T-helper 2 cell treated with Interferon-gamma antibody and Interleukin-4, amounts not matched to agents 5 μg/mL and 100 μg/mL, for 36 hours (primary cell): Measurements from ENCODE around the gene PPEF2.

Experiments used
- DNase-seq: peaks from one replicate; pipeline ENCODE4 v3.0.0; 2021; ENCODE audit warnings: low spot score
- H3K27ac Mint-ChIP-seq: one replicate; pipeline ENCODE4 v1.8.0; 2021; ENCODE audit warnings: mild to moderate bottlenecking, mixed read lengths
- H3K27me3 Mint-ChIP-seq: one replicate; pipeline ENCODE4 v1.8.0; 2021; ENCODE audit warnings: low read depth, mixed read lengths
- H3K36me3 Mint-ChIP-seq: one replicate; pipeline ENCODE4 v1.8.0; 2021; ENCODE audit warnings: low read depth, mixed read lengths
- H3K4me1 Mint-ChIP-seq: one replicate; pipeline ENCODE4 v1.8.0; 2021; ENCODE audit warnings: low read depth, mixed read lengths
- H3K4me3 Mint-ChIP-seq: one replicate; pipeline ENCODE4 v1.8.0; 2022; ENCODE audit warnings: mild to moderate bottlenecking, moderate library complexity, mixed read lengths
- H3K9me3 Mint-ChIP-seq: one replicate; pipeline ENCODE4 v1.8.0; 2021; ENCODE audit warnings: mixed read lengths

The PPEF2 gene

DNA sequence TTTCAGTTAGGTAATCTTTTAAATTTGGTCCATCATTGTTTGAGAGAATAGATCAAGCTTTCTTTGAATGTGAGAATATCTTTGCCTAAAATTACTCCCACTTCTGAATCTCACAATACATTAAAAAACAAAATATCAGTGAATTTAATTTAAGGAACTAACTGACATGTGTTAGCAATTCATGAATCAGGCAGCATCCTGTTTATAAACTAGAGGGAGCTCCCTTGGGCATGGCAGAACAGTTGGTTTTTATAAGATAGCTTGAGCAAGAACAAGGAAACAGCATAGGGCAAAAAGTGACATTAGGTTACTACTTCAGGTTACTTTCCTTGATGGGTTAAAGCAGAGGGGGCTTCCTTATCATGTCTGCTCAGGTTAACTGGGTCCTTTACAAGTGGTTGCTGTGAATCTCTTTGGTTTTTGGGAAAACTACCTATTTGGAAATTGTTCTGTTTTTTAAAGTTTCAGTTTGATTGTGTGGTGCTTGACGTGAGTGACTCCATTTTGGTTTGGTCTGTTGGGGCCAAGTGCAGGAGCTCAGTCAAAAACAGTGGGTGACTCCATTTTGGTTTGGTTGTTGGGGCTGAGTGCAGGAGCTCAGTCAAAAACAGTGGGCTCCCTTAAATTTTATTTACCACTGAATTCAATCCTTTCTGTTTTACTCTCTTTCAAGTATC lies 68.0 kb downstream of the PPEF2 start:
- Mint-ChIP-seq H3K9me3 (no peaks in the 10 kb centered on the region), H3K4me3 (no peak overlapping the region), H3K36me3 (no peaks in the 10 kb centered on the region), H3K27me3 (no peaks in the 10 kb centered on the region), H3K4me1 (no peaks in the 10 kb centered on the region), H3K27ac (no peak overlapping the region)
- DNase-seq, result no peak

DNA sequence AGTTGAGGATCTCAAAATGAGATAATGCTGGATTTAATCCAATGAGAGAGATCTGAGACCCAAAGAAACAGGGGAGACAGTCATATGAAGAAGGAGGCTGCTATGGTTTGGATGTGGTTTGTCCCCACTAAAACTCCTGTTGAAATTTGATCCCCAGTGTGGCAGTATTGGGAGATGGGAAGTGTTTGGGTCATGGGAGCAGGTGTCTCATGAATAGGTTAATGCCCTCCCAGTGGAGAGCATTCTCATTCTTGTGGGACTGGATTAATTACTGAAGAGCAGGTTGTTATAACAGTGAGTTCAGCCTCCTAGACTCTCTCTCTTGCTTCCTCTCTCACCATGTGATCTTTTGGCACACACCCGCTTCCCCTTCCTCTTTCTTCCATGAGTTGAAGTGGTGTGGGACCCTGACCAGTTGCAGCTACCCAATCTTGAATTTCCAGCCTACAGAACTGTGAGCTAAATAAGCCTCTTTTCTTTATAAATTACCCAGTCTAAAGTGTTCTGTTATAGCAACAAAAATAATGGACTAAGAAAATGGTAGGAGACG lies 70.3 kb downstream of the PPEF2 start:
- Mint-ChIP-seq H3K36me3 (no peaks in the 10 kb centered on the region), H3K27ac (no peak overlapping the region), H3K9me3 (no peaks in the 10 kb centered on the region), H3K4me1 (no peaks in the 10 kb centered on the region), H3K27me3 (peaks cover 5% of the 10 kb centered on the region), H3K4me3 (no peak overlapping the region)
- DNase-seq, result no peak

DNA sequence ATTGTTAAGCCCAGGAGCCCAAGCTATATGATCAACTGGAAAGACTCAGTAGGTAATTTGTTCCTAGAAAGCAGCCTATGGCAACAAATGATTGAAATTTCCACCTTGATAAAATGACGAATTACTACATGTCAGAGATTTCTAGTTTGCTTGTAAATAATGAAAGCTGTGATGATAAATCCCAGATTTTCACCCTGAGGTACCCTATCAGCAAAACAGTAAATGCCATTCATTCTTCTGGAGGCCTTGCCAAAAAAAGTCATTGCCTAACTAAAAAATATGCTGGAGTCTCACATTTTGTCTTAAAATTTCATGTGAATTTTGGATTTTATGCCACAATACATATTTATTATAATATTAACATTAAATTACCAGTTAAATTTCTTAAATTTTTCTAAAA lies 71.3 kb downstream of the PPEF2 start:
- no peaks in the 10 kb centered on the region for H3K4me1 Mint-ChIP-seq
- peaks cover 5% of the 10 kb centered on the region for H3K27me3 Mint-ChIP-seq
- no peaks in the 10 kb centered on the region for H3K9me3 Mint-ChIP-seq
- no peak overlapping the region for H3K4me3 Mint-ChIP-seq
- no peak for DNase-seq
- no peak overlapping the region for H3K27ac Mint-ChIP-seq
- H3K36me3 Mint-ChIP-seq, result no peaks in the 10 kb centered on the region

DNA sequence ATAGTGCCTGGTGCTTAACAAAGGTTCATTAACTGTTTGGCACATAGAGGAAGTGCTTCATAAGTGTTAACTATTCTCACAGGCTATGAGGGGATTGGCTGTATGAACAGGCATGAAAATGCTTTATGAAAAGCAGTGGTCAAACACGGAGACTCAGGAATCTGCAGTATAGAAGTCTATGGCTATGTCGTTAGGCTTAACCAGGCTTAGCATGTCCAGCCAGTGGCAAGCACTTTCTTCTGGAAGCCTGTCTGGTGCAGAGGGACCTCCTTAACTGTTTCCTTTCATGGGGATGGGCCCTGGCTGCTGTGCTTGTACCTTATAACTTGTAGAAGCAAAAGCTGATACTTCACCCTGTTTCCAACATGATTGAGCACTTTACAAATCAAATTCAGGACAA lies 78.4 kb downstream of the PPEF2 start:
- Mint-ChIP-seq H3K27me3 (peaks cover 3% of the 10 kb centered on the region), H3K4me1 (no peaks in the 10 kb centered on the region), H3K36me3 (no peaks in the 10 kb centered on the region), H3K9me3 (no peaks in the 10 kb centered on the region), H3K4me3 (no peak overlapping the region), H3K27ac (no peak overlapping the region)
- DNase-seq, result no peak

DNA sequence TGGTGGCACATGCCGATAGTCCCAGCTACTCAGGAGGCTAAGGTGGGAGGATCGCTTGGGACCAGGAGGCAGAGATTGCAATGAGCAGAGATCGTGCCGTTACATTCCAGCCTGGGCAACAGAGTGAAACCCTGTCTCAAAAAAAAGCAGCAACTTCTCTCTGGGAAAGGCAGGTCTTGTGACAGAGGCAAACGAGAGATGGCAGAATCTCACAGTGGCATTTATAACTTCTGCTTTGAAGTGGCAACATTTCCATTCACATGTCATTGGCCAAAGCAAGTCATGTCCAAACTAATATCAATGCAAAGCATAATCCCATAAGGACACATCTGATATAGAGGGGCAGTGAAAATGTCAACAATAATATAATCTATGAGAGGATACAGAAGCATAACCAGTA lies 79.8 kb downstream of the PPEF2 start:
- H3K27ac Mint-ChIP-seq, result no peak overlapping the region
- DNase-seq, result no peak
- H3K4me1 Mint-ChIP-seq, result no peaks in the 10 kb centered on the region
- no peaks in the 10 kb centered on the region for H3K9me3 Mint-ChIP-seq
- no peaks in the 10 kb centered on the region for H3K36me3 Mint-ChIP-seq
- peaks cover 3% of the 10 kb centered on the region for H3K27me3 Mint-ChIP-seq
- H3K4me3 Mint-ChIP-seq, result no peak overlapping the region

DNA sequence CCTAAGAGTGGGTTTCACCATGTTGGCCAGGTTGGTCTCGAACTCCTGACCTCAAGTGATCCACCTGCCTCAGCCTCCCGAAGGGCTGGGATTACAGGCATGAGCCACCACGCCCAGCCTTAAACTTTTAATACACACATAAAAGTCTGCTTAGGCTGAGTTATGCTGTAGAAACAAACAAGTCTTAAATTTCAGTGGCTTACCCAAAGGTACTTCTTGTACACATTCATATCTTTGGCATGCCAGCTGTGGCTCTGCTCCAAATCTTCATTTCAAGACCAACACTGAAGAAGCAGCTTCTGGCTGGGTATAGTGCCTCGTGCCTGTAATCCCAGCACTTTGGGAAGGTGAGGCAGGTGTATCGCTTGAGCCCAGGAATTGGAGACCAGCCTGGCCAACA lies 80.3 kb downstream of the PPEF2 start:
- Mint-ChIP-seq H3K4me3 (no peak overlapping the region), H3K27me3 (no peaks in the 10 kb centered on the region), H3K36me3 (peaks cover under 1% of the 10 kb centered on the region), H3K9me3 (no peaks in the 10 kb centered on the region), H3K4me1 (no peaks in the 10 kb centered on the region), H3K27ac (no peak overlapping the region)
- DNase-seq, result no peak

DNA sequence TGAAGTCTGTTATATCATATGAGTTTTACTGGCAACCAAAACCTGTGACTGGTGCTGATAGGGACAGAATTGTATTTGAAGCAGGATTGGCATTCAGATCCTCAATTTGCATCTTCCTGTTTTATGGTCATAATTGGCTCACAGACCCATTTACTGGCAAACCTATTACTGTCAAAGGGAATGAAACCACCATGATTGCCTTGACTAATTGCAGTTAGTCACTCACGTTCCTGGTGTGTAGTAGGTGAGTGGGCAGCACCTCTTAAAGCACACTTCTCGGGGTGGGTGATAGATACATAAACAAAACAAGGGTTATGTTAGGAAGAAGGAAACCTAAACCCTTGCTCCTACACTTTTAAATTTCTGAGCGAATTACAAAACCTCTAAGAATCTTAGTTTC lies 81.0 kb downstream of the PPEF2 start:
- Mint-ChIP-seq H3K27ac (no peak overlapping the region), H3K4me3 (no peak overlapping the region), H3K27me3 (no peaks in the 10 kb centered on the region), H3K36me3 (peaks cover 3% of the 10 kb centered on the region), H3K9me3 (no peaks in the 10 kb centered on the region), H3K4me1 (no peaks in the 10 kb centered on the region)
- DNase-seq, result no peak

DNA sequence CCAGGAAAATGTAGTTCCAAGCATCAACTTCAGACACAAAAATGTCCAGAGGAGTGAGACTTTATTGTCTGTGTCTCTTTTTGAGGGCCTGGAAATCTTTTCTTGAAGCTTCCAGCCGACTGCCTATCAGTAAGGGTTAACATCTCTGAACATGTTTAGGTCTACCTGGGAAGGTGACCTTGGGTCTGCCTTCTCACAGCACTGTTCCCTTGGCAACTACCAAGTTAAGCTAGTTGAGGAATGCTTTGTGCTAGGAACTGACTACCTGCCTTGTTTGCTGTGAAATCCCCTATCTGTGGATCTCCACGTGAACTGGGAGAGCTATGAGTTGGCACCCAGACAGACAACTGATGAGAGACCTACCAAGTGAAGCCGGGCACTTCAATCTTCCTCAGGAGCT lies 81.6 kb downstream of the PPEF2 start:
- no peak overlapping the region for H3K27ac Mint-ChIP-seq
- H3K9me3 Mint-ChIP-seq, result no peaks in the 10 kb centered on the region
- no peak overlapping the region for H3K4me3 Mint-ChIP-seq
- peaks cover 6% of the 10 kb centered on the region for H3K36me3 Mint-ChIP-seq
- H3K4me1 Mint-ChIP-seq, result no peaks in the 10 kb centered on the region
- DNase-seq, result no peak
- no peaks in the 10 kb centered on the region for H3K27me3 Mint-ChIP-seq

DNA sequence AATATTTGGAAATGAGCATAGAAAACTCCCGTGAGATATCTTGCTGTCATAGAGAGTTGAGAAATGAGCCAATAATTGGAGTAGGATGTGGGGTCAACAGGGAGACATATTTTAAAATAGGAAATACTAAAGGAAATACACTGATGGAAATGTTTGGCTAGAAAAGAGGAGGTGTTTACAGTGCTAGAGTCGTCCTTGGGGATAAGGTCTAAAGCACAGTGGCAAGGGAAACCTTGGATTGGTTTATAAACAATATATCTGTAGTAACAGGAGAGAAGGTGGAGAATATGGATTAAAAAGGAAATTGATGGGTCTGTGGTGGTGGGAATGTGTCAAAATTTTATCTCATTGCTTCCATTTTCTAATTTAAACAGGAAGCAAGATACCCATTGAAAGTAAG lies 82.1 kb downstream of the PPEF2 start:
- DNase-seq, result no peak
- Mint-ChIP-seq H3K36me3 (peaks cover 8% of the 10 kb centered on the region), H3K9me3 (no peaks in the 10 kb centered on the region), H3K27me3 (no peaks in the 10 kb centered on the region), H3K4me1 (no peaks in the 10 kb centered on the region), H3K4me3 (no peak overlapping the region), H3K27ac (no peak overlapping the region)

DNA sequence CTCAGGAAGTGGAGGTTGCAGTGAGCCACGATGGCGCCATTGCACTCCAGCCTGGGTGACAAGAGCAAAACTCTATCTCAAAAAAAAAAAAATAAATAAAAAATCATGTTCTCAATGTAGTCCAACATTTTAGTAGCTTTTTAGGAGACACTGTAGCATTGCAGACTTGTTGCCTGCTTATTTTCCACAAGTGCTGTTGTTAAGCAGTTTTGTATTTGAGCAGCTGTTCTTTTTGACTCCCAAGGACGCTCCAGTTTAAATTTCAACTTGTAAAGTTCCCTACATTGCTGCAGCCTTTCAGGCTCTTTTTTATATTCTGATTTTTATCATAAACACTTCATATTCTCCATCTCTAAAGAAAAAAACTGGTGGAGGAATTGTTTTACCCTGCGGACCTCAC lies 83.1 kb downstream of the PPEF2 start:
- no peaks in the 10 kb centered on the region for H3K4me1 Mint-ChIP-seq
- H3K36me3 Mint-ChIP-seq, result peaks cover 18% of the 10 kb centered on the region
- H3K27ac Mint-ChIP-seq, result no peak overlapping the region
- no peak overlapping the region for H3K4me3 Mint-ChIP-seq
- no peak for DNase-seq
- H3K27me3 Mint-ChIP-seq, result no peaks in the 10 kb centered on the region
- no peaks in the 10 kb centered on the region for H3K9me3 Mint-ChIP-seq

DNA sequence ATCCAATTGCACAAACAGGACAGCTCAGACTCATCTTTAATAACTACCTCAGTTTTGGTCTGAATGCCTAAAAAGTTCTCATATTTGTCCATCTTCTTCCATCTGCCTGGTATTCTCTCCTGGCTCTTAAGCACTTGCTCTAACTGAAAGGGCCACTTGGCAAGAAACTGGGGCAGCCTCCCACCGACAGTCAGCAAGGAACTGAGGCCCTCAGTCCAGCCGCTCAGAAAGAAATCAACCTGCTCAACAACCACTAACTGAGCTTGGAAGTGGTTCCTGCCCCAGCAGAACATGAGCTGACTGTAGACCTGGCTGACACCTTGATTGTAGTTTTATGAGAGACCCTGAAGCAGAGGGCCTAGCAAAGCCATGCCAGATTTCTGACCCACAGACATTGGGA lies 84.4 kb downstream of the PPEF2 start:
- DNase-seq, result no peak
- H3K4me3 Mint-ChIP-seq, result no peak overlapping the region
- no peak overlapping the region for H3K27ac Mint-ChIP-seq
- H3K9me3 Mint-ChIP-seq, result no peaks in the 10 kb centered on the region
- H3K36me3 Mint-ChIP-seq, result peaks cover 20% of the 10 kb centered on the region
- H3K4me1 Mint-ChIP-seq, result no peaks in the 10 kb centered on the region
- no peaks in the 10 kb centered on the region for H3K27me3 Mint-ChIP-seq
